K562 (cell line): ENCODE measurements around the gene SUMF1. TPM values are rescaled to one million over a fixed set of nuclear protein-coding genes. Genes with fewer than 3 reads are reported as not detected.
A peak's percentile ranks its signal among the peaks of the same experiment; 100 is the strongest.

Source experiments
- CHD1 ChIP-seq: fragments of 200-600 bp; sonication (generic); IDR thresholded peaks from one replicate; pipeline ENCODE4 v1.6.1; 2012; ENCODE audit warnings: mild to moderate bottlenecking, moderate library complexity, low read length, inconsistent platforms
- CHD2 ChIP-seq: IDR thresholded peaks from 2 replicates; pipeline ENCODE4 v1.6.1; 2011; ENCODE audit warnings: low read depth, low read length
- COPS2 ChIP-seq: fragments of 450-650 bp; conservative IDR thresholded peaks from 2 replicates; pipeline ENCODE4 v1.6.1; 2016; ENCODE audit warnings: mild to moderate bottlenecking, moderate library complexity
- DMBX1 ChIP-seq: fragments of 250-450 bp; sonication (Bioruptor Pico); IDR thresholded peaks from 2 replicates; pipeline ENCODE4 v1.8.0; 2022; ENCODE audit warnings: inconsistent platforms, mild to moderate bottlenecking, moderate library complexity, borderline replicate concordance
- RCOR1 ChIP-seq, 2 experiments: IDR thresholded peaks; 2 replicates each; pipeline ENCODE4 v1.6.1; 2012; ENCODE audit warnings: low read depth in 2 of 2, low read length in 2 of 2, borderline replicate concordance in 1 of 2, improper control_type of control experiment in 1 of 2
- SMARCC2 ChIP-seq: fragments of 450-650 bp; IDR thresholded peaks from 2 replicates; pipeline ENCODE4 v1.6.1; 2017; ENCODE audit warnings: antibody characterized with exemption, moderate library complexity, mild to moderate bottlenecking, low read depth
- SREBF1 ChIP-seq: fragments of 150-350 bp; IDR thresholded peaks from 2 replicates; pipeline ENCODE4 v1.6.1; 2014; ENCODE audit warnings: antibody characterized with exemption, low read depth, low read length, borderline replicate concordance
- TCF7 ChIP-seq: sonication (generic); IDR thresholded peaks from 2 replicates; pipeline ENCODE4 v1.6.1; 2016; ENCODE audit warnings: antibody characterized with exemption, borderline replicate concordance
- ZBTB17 ChIP-seq: fragments of 450-650 bp; formaldehyde crosslinking; IDR thresholded peaks from 2 replicates; pipeline ENCODE4 v1.4.0; 2020; ENCODE audit warnings: mild to moderate bottlenecking
- ZNF354B ChIP-seq: fragments of 250-450 bp; sonication (Bioruptor Pico); IDR thresholded peaks from 2 replicates; pipeline ENCODE4 v1.4.0; 2020
- ZNF668 ChIP-seq: fragments of 250-450 bp; sonication (Bioruptor Pico); IDR thresholded peaks from 2 replicates; pipeline ENCODE4 v1.8.0; 2022; ENCODE audit warnings: mild to moderate bottlenecking, inconsistent platforms
- polyA plus RNA-seq, 8 experiments: library from polyadenylated mRNA; depleted of rRNA in 4 of 8; stranded (reverse) in 5 of 8; unstranded in 3 of 8; fragments of >200 nt; fragmentation: Nextera tagmentation in 2 of 8; fragmentation: Illumina TruSeq in 1 of 8; extraction: Ambion mirVana in 2 of 8; extraction: Trizol in 1 of 8; gene quantifications; 2 replicates each; pipeline versions ENCODE4 v1.2.1 to v1.2.3, GENCODE V29; 2011 to 2014; ENCODE audit warnings: inconsistent platforms in 1 of 8, missing spikeins in 1 of 8
- total RNA-seq, 7 experiments: library from RNA; depleted of rRNA in 6 of 7; stranded (reverse); fragments of >200 nt in 6 of 7; fragmentation: Illumina TruSeq in 2 of 7; extraction: Trizol in 2 of 7; gene quantifications; 2 replicates each; pipeline versions ENCODE4 v1.2.1 to v1.2.3, GENCODE V29; 2011 to 2021; ENCODE audit warnings: low replicate concordance in 1 of 7
- TF ChIP-seq, protein P1 (sequence below): fragments of 200-800 bp; sonication (Bioruptor generic); IDR thresholded peaks from 2 replicates; pipeline ENCODE4 v1.6.1; 2016; ENCODE audit warnings: missing genetic modification characterization, missing compliant biosample characterization
- TF ChIP-seq, protein P2 (sequence below): sonication (generic); formaldehyde crosslinking; IDR thresholded peaks from 2 replicates; pipeline ENCODE4 v1.5.0; 2020; ENCODE audit warnings: missing genetic modification reagents
- TF ChIP-seq, protein P3 (sequence below): fragments of 450-650 bp; IDR thresholded peaks from 2 replicates; pipeline ENCODE4 v1.7.1; 2018; ENCODE audit warnings: mild to moderate bottlenecking, low read depth; ENCODE audit not compliant: partially characterized antibody
- TF ChIP-seq, protein P4 (sequence below): fragments of 450-650 bp; conservative IDR thresholded peaks from 2 replicates; pipeline ENCODE4 v1.6.1; 2016; ENCODE audit warnings: missing genetic modification characterization, low read depth, mild to moderate bottlenecking, control low read depth, missing compliant biosample characterization
- TF ChIP-seq, protein P5 (sequence below): sonication (generic); formaldehyde crosslinking; IDR thresholded peaks from 2 replicates; pipeline ENCODE4 v1.8.0; 2022; ENCODE audit warnings: mild to moderate bottlenecking, missing genetic modification reagents

SUMF1 gene
- total and polyA plus RNA-seq, 9 of the 15 experiments (the other 6 are each of a cell fraction or from before 2014, with no cell fraction given) = 1.3 to 7.4 (median 4.2) TPM

DNA sequence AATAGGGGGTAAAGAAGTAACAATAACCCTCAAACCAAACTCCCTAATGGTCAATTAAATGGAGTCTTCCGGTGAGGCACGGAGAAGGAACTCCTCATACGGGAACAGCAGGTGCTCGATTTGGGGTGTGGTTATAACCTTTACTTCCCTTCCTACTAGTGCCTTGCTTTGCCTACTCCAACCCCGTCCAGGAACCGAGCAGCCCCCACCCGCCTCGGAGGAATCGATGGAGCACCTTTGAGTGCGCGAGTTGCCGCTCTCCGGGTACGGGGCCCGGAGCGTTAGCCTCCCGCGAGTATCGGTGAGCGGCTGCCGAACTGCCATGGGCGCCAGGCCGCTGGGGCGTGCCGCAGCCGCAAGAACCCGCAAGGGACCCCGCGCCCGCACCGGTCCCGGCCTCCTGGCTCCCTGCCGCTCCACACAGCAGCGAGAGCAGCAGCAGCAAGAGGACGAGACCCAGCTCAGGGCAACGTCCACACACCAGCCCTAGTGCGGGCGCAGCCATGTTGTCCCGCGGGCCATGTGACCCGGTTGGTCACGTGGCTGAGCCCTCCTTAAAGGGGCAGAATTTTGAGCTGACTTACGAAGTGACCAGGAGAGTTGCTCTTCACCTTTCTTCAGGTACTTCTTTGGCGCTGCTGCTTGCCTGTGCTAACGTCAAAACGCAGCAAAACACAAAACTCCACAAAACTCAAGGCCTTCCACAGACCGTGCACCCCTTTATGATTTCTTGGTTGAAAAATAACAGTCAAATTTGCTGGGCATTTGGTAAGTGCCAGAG, at the start of gene SUMF1 (continued):
- TF ChIP-seq, protein P1, sequence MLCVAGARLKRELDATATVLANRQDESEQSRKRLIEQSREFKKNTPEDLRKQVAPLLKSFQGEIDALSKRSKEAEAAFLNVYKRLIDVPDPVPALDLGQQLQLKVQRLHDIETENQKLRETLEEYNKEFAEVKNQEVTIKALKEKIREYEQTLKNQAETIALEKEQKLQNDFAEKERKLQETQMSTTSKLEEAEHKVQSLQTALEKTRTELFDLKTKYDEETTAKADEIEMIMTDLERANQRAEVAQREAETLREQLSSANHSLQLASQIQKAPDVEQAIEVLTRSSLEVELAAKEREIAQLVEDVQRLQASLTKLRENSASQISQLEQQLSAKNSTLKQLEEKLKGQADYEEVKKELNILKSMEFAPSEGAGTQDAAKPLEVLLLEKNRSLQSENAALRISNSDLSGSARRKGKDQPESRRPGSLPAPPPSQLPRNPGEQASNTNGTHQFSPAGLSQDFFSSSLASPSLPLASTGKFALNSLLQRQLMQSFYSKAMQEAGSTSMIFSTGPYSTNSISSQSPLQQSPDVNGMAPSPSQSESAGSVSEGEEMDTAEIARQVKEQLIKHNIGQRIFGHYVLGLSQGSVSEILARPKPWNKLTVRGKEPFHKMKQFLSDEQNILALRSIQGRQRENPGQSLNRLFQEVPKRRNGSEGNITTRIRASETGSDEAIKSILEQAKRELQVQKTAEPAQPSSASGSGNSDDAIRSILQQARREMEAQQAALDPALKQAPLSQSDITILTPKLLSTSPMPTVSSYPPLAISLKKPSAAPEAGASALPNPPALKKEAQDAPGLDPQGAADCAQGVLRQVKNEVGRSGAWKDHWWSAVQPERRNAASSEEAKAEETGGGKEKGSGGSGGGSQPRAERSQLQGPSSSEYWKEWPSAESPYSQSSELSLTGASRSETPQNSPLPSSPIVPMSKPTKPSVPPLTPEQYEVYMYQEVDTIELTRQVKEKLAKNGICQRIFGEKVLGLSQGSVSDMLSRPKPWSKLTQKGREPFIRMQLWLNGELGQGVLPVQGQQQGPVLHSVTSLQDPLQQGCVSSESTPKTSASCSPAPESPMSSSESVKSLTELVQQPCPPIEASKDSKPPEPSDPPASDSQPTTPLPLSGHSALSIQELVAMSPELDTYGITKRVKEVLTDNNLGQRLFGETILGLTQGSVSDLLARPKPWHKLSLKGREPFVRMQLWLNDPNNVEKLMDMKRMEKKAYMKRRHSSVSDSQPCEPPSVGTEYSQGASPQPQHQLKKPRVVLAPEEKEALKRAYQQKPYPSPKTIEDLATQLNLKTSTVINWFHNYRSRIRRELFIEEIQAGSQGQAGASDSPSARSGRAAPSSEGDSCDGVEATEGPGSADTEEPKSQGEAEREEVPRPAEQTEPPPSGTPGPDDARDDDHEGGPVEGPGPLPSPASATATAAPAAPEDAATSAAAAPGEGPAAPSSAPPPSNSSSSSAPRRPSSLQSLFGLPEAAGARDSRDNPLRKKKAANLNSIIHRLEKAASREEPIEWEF = no peak
- TF ChIP-seq, protein P2, sequence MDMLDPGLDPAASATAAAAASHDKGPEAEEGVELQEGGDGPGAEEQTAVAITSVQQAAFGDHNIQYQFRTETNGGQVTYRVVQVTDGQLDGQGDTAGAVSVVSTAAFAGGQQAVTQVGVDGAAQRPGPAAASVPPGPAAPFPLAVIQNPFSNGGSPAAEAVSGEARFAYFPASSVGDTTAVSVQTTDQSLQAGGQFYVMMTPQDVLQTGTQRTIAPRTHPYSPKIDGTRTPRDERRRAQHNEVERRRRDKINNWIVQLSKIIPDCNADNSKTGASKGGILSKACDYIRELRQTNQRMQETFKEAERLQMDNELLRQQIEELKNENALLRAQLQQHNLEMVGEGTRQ = peak; percentile 100
- TF ChIP-seq, protein P3, sequence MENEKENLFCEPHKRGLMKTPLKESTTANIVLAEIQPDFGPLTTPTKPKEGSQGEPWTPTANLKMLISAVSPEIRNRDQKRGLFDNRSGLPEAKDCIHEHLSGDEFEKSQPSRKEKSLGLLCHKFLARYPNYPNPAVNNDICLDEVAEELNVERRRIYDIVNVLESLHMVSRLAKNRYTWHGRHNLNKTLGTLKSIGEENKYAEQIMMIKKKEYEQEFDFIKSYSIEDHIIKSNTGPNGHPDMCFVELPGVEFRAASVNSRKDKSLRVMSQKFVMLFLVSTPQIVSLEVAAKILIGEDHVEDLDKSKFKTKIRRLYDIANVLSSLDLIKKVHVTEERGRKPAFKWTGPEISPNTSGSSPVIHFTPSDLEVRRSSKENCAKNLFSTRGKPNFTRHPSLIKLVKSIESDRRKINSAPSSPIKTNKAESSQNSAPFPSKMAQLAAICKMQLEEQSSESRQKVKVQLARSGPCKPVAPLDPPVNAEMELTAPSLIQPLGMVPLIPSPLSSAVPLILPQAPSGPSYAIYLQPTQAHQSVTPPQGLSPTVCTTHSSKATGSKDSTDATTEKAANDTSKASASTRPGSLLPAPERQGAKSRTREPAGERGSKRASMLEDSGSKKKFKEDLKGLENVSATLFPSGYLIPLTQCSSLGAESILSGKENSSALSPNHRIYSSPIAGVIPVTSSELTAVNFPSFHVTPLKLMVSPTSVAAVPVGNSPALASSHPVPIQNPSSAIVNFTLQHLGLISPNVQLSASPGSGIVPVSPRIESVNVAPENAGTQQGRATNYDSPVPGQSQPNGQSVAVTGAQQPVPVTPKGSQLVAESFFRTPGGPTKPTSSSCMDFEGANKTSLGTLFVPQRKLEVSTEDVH = no peak
- peak; percentile 83 for TF ChIP-seq ZBTB17
- TF ChIP-seq RCOR1 (IDR thresholded peaks at IDR 0.05; ENCODE audit: borderline replicate concordance in 1 of 2, low read depth in 2 of 2, low read length in 2 of 2) = peak in 1 of 2 experiments; percentile 75; a peak in 2 of 4 replicates
- TF ChIP-seq, protein P4, sequence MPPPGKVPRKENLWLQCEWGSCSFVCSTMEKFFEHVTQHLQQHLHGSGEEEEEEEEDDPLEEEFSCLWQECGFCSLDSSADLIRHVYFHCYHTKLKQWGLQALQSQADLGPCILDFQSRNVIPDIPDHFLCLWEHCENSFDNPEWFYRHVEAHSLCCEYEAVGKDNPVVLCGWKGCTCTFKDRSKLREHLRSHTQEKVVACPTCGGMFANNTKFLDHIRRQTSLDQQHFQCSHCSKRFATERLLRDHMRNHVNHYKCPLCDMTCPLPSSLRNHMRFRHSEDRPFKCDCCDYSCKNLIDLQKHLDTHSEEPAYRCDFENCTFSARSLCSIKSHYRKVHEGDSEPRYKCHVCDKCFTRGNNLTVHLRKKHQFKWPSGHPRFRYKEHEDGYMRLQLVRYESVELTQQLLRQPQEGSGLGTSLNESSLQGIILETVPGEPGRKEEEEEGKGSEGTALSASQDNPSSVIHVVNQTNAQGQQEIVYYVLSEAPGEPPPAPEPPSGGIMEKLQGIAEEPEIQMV (tag) = no peak
- no peak for TF ChIP-seq SMARCC2
- no peak for TF ChIP-seq CHD2
- TF ChIP-seq ZNF354B (CRISPR knock-in tag) = no peak
- TF ChIP-seq TCF7 = peak; percentile 67
- TF ChIP-seq ZNF668 = no peak
- no peak for TF ChIP-seq COPS2
- TF ChIP-seq, protein P5, sequence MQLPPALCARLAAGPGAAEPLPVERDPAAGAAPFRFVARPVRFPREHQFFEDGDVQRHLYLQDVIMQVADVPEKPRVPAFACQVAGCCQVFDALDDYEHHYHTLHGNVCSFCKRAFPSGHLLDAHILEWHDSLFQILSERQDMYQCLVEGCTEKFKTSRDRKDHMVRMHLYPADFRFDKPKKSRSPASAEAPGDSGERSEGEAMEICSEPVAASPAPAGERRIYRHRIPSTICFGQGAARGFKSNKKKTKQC (CRISPR knock-in tag) = peak; percentile 95
- peak; percentile 63; the same call in 1 of the 2 replicates for TF ChIP-seq SREBF1
- TF ChIP-seq CHD1 = no peak
- no peak; the same call in 1 of the 2 replicates for TF ChIP-seq DMBX1 (CRISPR knock-in tag)
